HEK293 (cell line): ENCODE data around the gene PSTPIP1.

Experiments used
- CTCF ChIA-PET: fragments of 350-600 bp; formaldehyde crosslinking; extraction: SDS; loops from one replicate; lab custom pipeline; 2021; ENCODE audit warnings: antibody characterized with exemption; lab: Yijun Ruan, JAX
- POLR2A ChIA-PET: fragments of 300-600 bp; formaldehyde crosslinking; extraction: SDS; loops from one replicate; lab custom pipeline; 2020; ENCODE audit warnings: antibody characterized with exemption, inconsistent platforms; lab: Yijun Ruan, JAX
- H3K27ac ChIP-seq: fragments of 200-500 bp; sonication (Bioruptor generic); 2 replicates; pipeline ENCODE4 v1.5.1; 2014; ENCODE audit warnings: low read depth, low read length, control low read depth, inconsistent platforms; ENCODE audit errors: extremely low read depth
- H3K36me3 ChIP-seq, 2 experiments: fragments of 200-500 bp in 1 of 2; sonication (Bioruptor generic) in 1 of 2; 1 replicate in 1 of 2; 2 replicates in 1 of 2; pipeline ENCODE4 v1.5.1; 2014 to 2017; ENCODE audit warnings: inconsistent platforms in 2 of 2, low read length in 2 of 2; ENCODE audit not compliant: control insufficient read depth in 2 of 2, insufficient read depth in 1 of 2
- H3K4me1 ChIP-seq: fragments of 200-500 bp; sonication (Bioruptor generic); 2 replicates; pipeline ENCODE4 v1.5.1; 2014; ENCODE audit warnings: mild to moderate bottlenecking, low read length, inconsistent platforms; ENCODE audit not compliant: control insufficient read depth, insufficient read depth
- H3K4me3 ChIP-seq: 2 replicates; pipeline ENCODE4 v1.5.1; 2011; ENCODE audit warnings: low read depth, mild to moderate bottlenecking, control low read depth, low read length, moderate library complexity
- H3K9me3 ChIP-seq: fragments of 200-500 bp; sonication (Bioruptor generic); 2 replicates; pipeline ENCODE4 v1.5.1; 2014; ENCODE audit warnings: low read depth, low read length, inconsistent platforms; ENCODE audit not compliant: control insufficient read depth, insufficient read depth
- EGR2 ChIP-seq: fragments of 450-650 bp; formaldehyde crosslinking; IDR thresholded peaks from 2 replicates; pipeline ENCODE4 v1.5.1; 2016; ENCODE audit warnings: low read depth, missing biosample characterization, missing genetic modification characterization
- HOXA7 ChIP-seq: sonication (generic); formaldehyde crosslinking; IDR thresholded peaks from 2 replicates; pipeline ENCODE4 v1.8.1; 2022; ENCODE audit warnings: missing genetic modification reagents, borderline replicate concordance
- HOXD13 ChIP-seq: sonication (generic); formaldehyde crosslinking; IDR thresholded peaks from 2 replicates; pipeline ENCODE4 v1.8.0; 2022; ENCODE audit warnings: missing genetic modification reagents, borderline replicate concordance
- OSR2 ChIP-seq: fragments of 450-650 bp; formaldehyde crosslinking; IDR thresholded peaks from 2 replicates; pipeline ENCODE4 v1.5.1; 2016; ENCODE audit warnings: missing biosample characterization, missing genetic modification characterization
- OVOL3 ChIP-seq: fragments of 450-650 bp; formaldehyde crosslinking; IDR thresholded peaks from 2 replicates; pipeline ENCODE4 v1.5.1; 2016; ENCODE audit warnings: missing biosample characterization, missing genetic modification characterization
- ZFHX2 ChIP-seq: fragments of 450-650 bp; formaldehyde crosslinking; conservative IDR thresholded peaks from 2 replicates; pipeline ENCODE4 v1.5.1; 2016; ENCODE audit warnings: missing biosample characterization, missing genetic modification characterization
- ZNF169 ChIP-seq: fragments of 450-650 bp; formaldehyde crosslinking; IDR thresholded peaks from 2 replicates; pipeline ENCODE4 v1.5.1; 2016; ENCODE audit warnings: missing biosample characterization, missing genetic modification characterization
- ZNF175 ChIP-seq: fragments of 450-650 bp; formaldehyde crosslinking; IDR thresholded peaks from 2 replicates; pipeline ENCODE4 v1.5.1; 2016; ENCODE audit warnings: missing biosample characterization, missing genetic modification characterization
- ZNF221 ChIP-seq: fragments of 450-650 bp; formaldehyde crosslinking; IDR thresholded peaks from 2 replicates; pipeline ENCODE4 v1.5.1; 2017; ENCODE audit warnings: missing biosample characterization, missing genetic modification characterization, borderline replicate concordance
- ZNF366 ChIP-seq: fragments of 450-650 bp; formaldehyde crosslinking; conservative IDR thresholded peaks from 2 replicates; pipeline ENCODE4 v1.5.1; 2016; ENCODE audit warnings: missing biosample characterization, missing genetic modification characterization
- ZNF473 ChIP-seq: fragments of 450-650 bp; formaldehyde crosslinking; IDR thresholded peaks from 2 replicates; pipeline ENCODE4 v1.5.1; 2017; ENCODE audit warnings: missing biosample characterization, missing genetic modification characterization
- ZNF521 ChIP-seq: fragments of 450-650 bp; formaldehyde crosslinking; IDR thresholded peaks from 2 replicates; pipeline ENCODE4 v1.5.1; 2017; ENCODE audit warnings: missing biosample characterization, mild to moderate bottlenecking, missing genetic modification characterization
- ZNF529 ChIP-seq: fragments of 450-650 bp; formaldehyde crosslinking; IDR thresholded peaks from 2 replicates; pipeline ENCODE4 v1.5.1; 2017; ENCODE audit warnings: missing genetic modification characterization, missing biosample characterization; ENCODE audit not compliant: insufficient replicate concordance
- ZNF558 ChIP-seq: fragments of 450-650 bp; formaldehyde crosslinking; IDR thresholded peaks from 2 replicates; pipeline ENCODE4 v1.5.1; 2016; ENCODE audit warnings: missing biosample characterization, missing genetic modification characterization
- ZNF670 ChIP-seq: fragments of 450-650 bp; formaldehyde crosslinking; IDR thresholded peaks from 2 replicates; pipeline ENCODE4 v1.5.1; 2016; ENCODE audit warnings: missing biosample characterization, missing genetic modification characterization, low read depth
- ZNF707 ChIP-seq: fragments of 450-650 bp; formaldehyde crosslinking; IDR thresholded peaks from 2 replicates; pipeline ENCODE4 v1.5.1; 2016; ENCODE audit warnings: missing biosample characterization, missing genetic modification characterization
- ZNF843 ChIP-seq: fragments of 450-650 bp; formaldehyde crosslinking; IDR thresholded peaks from 2 replicates; pipeline ENCODE4 v1.5.1; 2016; ENCODE audit warnings: missing biosample characterization, missing genetic modification characterization
- TF ChIP-seq, protein P1 (sequence below): fragments of 450-650 bp; formaldehyde crosslinking; IDR thresholded peaks from 2 replicates; pipeline ENCODE4 v1.5.1; 2016; ENCODE audit warnings: missing biosample characterization, missing genetic modification characterization, borderline replicate concordance
- TF ChIP-seq, protein P2 (sequence below): IDR thresholded peaks from 2 replicates; pipeline ENCODE4 v1.6.1; 2011; ENCODE audit warnings: mild to moderate bottlenecking, low read depth, low read length, borderline replicate concordance
- TF ChIP-seq, protein P3 (sequence below): fragments of 450-650 bp; formaldehyde crosslinking; IDR thresholded peaks from 2 replicates; pipeline ENCODE4 v1.5.1; 2017; ENCODE audit warnings: missing biosample characterization, missing genetic modification characterization

The PSTPIP1 gene

DNA sequence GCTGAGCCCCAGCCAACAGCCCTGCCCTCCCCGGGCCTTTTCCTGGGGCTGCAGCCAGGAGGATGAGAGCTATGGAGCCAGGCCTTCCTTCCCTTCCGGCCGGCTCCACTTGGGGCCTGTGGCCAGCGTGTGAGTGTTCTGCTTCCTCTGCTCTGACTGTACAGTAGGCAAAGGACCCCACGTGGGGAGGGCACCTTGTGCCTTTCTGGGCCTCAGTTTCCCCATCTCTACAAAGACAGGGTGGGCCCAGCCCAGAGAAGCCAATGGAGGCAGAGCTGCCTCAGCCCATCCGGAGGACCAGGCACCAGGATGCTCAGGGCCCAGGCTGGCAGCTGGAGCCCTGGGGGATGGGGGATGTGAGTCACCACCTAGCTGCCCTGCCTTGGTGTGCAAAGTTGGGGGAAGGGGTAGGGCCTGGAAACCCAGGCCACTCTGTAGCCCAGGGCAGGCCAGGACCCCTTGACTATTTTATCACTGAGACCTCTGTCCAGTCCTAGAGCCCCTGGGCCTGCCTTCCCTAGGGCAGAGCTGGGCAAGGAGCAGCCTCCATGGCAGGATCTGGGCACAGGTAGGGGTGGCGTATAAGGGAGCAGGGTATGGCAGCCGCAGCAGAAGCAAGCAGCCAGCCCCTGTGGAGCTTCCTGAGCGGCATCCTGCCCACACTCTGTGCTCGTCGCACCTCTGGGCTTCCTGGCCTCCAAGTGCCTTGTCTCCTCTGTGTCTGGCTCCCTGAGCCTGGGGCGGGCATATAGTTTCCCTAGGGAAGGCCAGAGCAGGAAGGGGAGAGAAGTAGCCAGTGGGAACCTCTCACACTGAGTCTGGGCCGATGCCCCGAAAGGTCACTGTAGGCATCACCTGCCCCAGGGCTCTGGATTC lies 1.8 kb downstream of the PSTPIP1 start:
- no peaks in the 10 kb centered on the region for H3K4me1 ChIP-seq
- no peak overlapping the region for H3K27ac ChIP-seq
- TF ChIP-seq ZNF670 (tag by site-specific recombination) (no peak), ZNF221 (no peak), ZNF366 (no peak), ZNF707 (tag by site-specific recombination) (no peak), ZNF558 (tag by site-specific recombination) (no peak), ZFHX2 (no peak), ZNF529 (tag by site-specific recombination) (no peak), ZNF843 (tag by site-specific recombination) (no peak)
- TF ChIP-seq, protein P1, sequence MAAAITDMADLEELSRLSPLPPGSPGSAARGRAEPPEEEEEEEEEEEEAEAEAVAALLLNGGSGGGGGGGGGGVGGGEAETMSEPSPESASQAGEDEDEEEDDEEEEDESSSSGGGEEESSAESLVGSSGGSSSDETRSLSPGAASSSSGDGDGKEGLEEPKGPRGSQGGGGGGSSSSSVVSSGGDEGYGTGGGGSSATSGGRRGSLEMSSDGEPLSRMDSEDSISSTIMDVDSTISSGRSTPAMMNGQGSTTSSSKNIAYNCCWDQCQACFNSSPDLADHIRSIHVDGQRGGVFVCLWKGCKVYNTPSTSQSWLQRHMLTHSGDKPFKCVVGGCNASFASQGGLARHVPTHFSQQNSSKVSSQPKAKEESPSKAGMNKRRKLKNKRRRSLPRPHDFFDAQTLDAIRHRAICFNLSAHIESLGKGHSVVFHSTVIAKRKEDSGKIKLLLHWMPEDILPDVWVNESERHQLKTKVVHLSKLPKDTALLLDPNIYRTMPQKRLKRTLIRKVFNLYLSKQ (tag by site-specific recombination), result no peak
- TF ChIP-seq, all 188 proteins: peak for 0
- H3K4me3 ChIP-seq, result no peak overlapping the region
- ChIA-PET POLR2A (interaction anchor here (0.7 kb wide), 1 partner anchor 65 kb away, joined by 3 read pairs; the partner anchor contains the start of gene RCN2), CTCF (no interaction called here)
- no peaks in the 10 kb centered on the region for H3K9me3 ChIP-seq
- H3K36me3 ChIP-seq, result no peaks in the 10 kb centered on the region

DNA sequence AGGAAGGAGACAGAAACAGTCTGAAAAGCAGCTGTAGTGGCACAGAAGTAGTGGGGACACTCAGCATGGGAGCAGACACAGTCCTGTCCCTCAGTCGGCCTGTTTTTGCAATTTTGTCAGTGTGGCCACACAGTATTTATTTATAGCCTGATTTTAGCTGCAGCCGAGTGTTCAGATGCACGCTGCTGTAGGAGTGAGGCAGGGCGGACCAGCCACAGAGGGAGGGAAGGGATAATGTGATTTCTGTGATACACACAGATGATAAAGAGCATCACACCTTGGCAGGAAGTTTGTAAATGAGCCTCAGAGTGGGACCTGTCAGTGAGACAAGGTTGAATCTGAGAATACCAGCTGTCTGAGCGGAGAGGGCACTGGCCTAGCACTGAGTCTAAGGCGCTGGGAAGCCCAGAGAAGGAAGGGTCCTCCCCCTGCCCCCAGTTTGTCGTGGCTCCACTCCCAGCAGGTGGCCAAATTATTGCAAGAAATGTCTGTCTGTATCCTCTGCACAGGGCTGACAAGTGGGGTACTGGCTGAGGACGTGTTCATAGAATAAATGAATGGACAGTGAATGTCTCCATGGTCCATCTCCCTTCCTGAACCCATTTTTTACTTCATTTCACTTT lies 3.8 kb downstream of the PSTPIP1 start:
- no peak overlapping the region for H3K27ac ChIP-seq
- H3K9me3 ChIP-seq, result no peaks in the 10 kb centered on the region
- ChIA-PET CTCF (interaction anchor here (0.5 to 1.0 kb wide), 2 partner anchors 158 to 544 kb away, joined by 3 read pairs; no protein-coding TSS in a partner anchor), POLR2A (no interaction called here)
- no peaks in the 10 kb centered on the region for H3K4me1 ChIP-seq
- no peaks in the 10 kb centered on the region for H3K36me3 ChIP-seq
- H3K4me3 ChIP-seq, result no peak overlapping the region
- no peak for TF ChIP-seq HOXD13
- TF ChIP-seq ZNF175 (tag by site-specific recombination), result no peak
- no peak for TF ChIP-seq HOXA7
- TF ChIP-seq, protein P2, sequence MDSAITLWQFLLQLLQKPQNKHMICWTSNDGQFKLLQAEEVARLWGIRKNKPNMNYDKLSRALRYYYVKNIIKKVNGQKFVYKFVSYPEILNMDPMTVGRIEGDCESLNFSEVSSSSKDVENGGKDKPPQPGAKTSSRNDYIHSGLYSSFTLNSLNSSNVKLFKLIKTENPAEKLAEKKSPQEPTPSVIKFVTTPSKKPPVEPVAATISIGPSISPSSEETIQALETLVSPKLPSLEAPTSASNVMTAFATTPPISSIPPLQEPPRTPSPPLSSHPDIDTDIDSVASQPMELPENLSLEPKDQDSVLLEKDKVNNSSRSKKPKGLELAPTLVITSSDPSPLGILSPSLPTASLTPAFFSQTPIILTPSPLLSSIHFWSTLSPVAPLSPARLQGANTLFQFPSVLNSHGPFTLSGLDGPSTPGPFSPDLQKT, result no peak
- TF ChIP-seq EGR2 (tag by site-specific recombination), result no peak
- TF ChIP-seq OVOL3 (tag by site-specific recombination), result no peak
- no peak for TF ChIP-seq ZNF521 (tag by site-specific recombination)
- no peak for TF ChIP-seq ZNF473 (tag by site-specific recombination)
- TF ChIP-seq, protein P3, sequence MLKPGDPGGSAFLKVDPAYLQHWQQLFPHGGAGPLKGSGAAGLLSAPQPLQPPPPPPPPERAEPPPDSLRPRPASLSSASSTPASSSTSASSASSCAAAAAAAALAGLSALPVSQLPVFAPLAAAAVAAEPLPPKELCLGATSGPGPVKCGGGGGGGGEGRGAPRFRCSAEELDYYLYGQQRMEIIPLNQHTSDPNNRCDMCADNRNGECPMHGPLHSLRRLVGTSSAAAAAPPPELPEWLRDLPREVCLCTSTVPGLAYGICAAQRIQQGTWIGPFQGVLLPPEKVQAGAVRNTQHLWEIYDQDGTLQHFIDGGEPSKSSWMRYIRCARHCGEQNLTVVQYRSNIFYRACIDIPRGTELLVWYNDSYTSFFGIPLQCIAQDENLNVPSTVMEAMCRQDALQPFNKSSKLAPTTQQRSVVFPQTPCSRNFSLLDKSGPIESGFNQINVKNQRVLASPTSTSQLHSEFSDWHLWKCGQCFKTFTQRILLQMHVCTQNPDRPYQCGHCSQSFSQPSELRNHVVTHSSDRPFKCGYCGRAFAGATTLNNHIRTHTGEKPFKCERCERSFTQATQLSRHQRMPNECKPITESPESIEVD (tag by site-specific recombination), result no peak
- no peak for TF ChIP-seq ZNF169 (tag by site-specific recombination)
- no peak for TF ChIP-seq OSR2 (tag by site-specific recombination)
- TF ChIP-seq, all 188 proteins: peak for 0
